ENCODE results near the gene OVOL3.
"Not testable (repeated sequence)": the region's sequence is repeated elsewhere in the genome, so short reads cannot be mapped to it uniquely, and the experiment has no call there.

The OVOL3 gene

GRCh38 chr19:36100476-36100875 lies 10.5 kb upstream of the OVOL3 start:
- no peak for DNase-seq

DNA sequence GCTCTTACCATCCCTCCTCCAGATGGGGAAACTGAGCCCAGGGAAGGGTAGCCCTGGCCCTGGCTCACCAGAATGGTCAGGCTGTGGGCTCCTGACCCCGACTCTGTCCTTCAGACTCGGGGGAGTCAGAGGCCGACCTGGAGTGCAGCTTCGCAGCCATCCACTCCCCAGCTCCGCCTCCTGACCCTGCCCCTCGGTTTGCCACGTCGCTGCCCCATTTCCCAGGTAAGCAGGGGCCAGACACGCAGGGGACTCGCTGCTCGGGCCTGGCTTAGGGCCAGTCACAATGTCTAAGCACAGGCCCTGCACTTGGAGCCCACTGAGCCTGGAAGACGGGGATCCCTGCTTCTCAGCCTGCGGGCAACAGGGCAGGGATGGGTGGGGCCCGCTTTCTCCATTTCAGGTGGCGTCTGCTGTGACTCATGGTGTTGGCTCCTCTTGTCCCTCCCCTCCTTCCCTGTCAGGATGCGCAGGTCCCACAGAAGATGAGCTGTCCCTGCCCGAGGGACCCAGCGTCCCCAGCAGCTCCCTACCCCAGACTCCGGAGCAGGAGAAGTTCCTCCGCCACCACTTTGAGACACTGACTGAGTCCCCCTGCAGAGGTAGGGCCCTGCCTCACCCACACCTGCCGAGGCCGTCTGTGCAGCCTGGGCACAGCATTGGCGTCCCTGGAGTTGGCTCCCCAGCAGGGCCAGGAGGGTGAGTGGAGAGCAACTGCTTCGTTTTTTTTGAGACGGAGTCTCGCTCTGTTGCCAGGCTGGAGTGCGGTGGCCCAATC lies 9.2 kb upstream of the OVOL3 start:
- DNase-seq = no peak

- DNase-seq = no peak
Observed at GRCh38 chr19:36103040-36103626, 7.8 kb upstream of the OVOL3 start.

- DNase-seq = no peak
Observed at GRCh38 chr19:36103842-36104552, 6.9 kb upstream of the OVOL3 start.

GRCh38 chr19:36106441-36106840 lies 4.5 kb upstream of the OVOL3 start:
- no peak for DNase-seq

GRCh38 chr19:36106991-36107390 lies 4.0 kb upstream of the OVOL3 start:
- no peak for DNase-seq

DNA sequence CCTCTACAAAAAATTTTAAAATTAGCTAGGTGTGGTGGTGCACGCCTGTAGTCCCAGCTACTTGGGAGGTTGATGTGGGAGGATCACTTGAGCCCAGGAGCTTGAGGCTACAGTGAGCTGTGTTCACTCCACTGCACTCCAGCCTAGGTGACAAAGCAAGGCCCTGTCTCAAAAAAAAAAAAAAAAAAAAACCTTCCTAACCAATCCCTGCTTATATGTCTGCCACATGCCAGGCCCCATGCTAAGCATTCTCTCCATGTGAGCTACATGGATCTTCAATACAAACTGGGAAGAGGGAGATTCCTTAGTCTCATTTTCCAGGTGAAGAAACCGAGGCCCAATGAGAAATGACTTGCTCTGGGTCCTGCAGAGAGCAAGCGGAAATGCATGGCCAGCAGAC lies 2.3 kb upstream of the OVOL3 start:
- no peak for DNase-seq

GRCh38 chr19:36111200-36111539 lies 227 bp downstream of the OVOL3 start:
- DNase-seq = no peak

DNA sequence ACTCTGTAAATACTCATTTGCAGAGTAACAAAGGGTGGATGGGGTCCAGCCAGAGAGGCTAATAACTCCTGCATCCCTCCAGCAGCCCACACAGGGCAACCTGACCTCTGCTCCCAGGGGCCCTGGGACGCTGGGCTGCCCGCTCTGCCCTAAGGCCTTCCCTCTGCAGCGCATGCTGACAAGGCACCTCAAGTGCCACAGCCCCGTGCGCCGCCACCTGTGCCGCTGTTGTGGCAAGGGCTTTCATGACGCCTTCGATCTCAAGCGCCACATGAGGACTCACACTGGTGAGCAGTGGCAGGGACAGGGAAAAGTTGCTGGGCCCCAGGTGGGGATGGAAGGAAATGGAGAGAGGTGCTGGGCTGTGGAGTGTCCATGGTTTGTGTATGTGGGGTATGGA lies 1.7 kb downstream of the OVOL3 start:
- DNase-seq = no peak

- no peak for DNase-seq
Observed at GRCh38 chr19:36113425-36113824, 2.5 kb downstream of the OVOL3 start.

- DNase-seq = no peak
Observed at GRCh38 chr19:36113894-36114720, 3.2 kb downstream of the OVOL3 start.

GRCh38 chr19:36114721-36115452 lies 3.9 kb downstream of the OVOL3 start, which contains the start of gene POLR2I:
Gene POLR2I (minus strand): TSS chr19:36114875. CDS start chr19:36114856, 19 bp downstream.
- peak; percentile 99 for DNase-seq

- DNase-seq = peak; percentile 97
Observed at GRCh38 chr19:36115453-36116343, 4.8 kb downstream of the OVOL3 start, which contains the start of gene TBCB. Gene TBCB (plus strand): TSS chr19:36115468. CDS start chr19:36115561, 93 bp downstream.

- no peak for DNase-seq
Observed at GRCh38 chr19:36116344-36116637, 5.3 kb downstream of the OVOL3 start.

DNA sequence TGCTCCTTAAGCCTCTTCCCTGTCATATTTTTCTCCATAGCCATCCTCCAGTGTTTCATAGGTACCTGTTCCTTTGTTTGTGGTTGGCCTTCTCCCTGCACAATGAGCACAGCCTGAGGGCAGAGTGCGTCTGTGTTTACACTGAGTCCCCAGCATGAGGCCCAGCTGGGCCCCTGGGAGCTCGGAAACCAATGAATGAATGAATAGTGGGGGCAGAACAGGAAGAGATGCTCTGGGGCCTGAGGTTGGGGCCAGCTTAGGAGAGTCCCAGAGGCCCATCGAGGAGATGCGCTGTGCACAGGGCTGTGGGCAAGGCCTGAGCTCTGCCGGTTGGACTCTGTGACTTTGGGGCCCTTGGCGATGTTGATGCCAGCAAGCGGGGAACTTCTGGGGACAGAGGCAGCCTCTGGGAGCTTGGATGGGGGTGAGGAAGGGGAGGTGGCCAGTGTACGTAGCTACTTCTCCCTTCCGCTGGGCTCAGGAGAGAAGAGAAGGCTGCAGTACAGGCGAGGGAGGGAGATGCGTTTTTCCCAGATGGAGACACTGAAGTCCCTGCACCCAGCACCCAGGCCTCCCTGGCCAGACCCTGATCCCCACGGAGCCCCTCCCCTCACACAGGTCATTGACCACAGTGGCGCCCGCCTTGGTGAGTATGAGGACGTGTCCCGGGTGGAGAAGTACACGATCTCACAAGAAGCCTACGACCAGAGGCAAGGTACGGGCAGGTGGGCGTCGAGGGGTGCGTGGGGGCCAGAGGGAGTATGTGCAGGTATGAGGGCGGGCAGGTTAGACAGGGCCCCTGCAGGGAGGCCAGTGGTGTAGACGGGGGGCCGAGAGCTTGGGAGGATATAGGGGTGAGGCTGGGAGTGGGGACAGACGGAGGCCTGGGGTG lies 9.4 kb downstream of the OVOL3 start:
- no peak for DNase-seq

DNA sequence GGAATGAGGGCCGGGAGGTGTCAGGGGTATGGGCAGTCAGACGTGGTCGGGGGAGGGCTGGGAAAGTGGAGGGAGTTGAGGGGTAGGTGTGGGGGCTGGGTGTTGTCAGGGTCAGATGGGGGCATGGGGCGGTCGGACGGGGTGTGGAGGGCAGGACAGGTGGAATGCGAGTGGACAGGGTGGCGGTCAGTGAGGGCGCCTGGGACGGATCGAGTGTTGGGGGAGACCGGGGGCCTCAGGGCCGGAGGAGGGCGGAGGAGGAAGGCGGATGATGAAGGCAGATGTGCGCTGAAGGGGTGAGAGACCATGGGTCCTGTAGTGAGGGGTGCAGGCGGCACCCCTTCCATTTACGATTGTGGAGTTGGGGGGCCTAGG lies 10.0 kb downstream of the OVOL3 start:
- no peak for DNase-seq

GRCh38 chr19:36121486-36122124 lies 10.7 kb downstream of the OVOL3 start:
- DNase-seq = no peak

DNA sequence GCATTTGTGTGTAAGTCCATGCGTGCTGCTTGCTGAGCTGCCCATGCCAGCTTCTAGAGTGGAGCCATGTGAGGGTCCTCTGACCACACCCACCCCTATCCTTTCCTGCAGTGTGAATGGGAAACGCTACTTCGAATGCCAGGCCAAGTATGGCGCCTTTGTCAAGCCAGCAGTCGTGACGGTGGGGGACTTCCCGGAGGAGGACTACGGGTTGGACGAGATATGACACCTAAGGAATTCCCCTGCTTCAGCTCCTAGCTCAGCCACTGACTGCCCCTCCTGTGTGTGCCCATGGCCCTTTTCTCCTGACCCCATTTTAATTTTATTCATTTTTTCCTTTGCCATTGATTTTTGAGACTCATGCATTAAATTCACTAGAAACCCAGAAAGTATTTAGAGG lies 14.6 kb downstream of the OVOL3 start:
- DNase-seq = no peak

DNA sequence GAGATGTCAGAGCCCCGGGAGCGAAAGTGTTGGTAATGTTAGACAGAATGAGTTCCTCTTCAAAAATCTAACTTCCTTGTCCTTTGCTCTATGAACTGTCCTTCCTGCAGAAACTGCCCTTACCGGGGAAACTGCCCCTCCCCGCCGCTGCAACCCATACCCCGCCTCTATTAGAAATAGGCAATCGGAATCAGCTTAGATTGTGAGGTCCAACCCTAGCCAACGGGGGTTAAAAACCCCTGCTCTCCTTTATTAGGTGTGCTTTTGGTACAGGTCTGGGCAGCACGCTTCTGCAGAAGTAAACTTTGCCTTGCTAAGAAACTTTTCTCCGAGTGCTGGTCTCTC lies 17.4 kb downstream of the OVOL3 start:
- DNase-seq = no peak

DNA sequence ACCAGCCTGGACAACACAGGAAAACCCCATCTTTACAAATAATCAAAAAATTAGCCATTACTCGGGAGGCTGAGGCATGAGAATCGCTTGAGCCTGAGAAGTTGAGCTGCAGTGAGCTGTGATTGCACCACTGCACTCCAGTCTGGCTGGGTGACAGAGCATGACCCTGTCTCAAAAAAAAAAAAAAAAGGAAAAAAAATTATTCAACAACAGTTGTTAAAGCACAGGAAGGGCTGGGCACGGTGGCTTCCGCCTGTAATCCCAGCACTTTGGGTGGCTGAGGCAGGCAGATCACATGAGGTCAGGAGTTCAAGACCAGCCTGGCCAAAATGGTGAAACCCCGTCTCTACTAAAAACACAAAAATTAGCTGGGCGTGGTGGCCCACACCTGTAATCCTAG lies 20.3 kb downstream of the OVOL3 start:
- DNase-seq = not testable (repeated sequence)
